HepG2 (cell line): Measurements from ENCODE around the gene TTC21B. TPM values are rescaled to one million over a fixed set of nuclear protein-coding genes. Genes with fewer than 3 reads are reported as not detected.

ENCODE experiments used
- ATAC-seq: fragments of 200-7000 bp; cut with Tn5 transposase; 3 replicates; pipeline ENCODE4 v1.9.1; 2020; ENCODE audit warnings: mild to moderate bottlenecking, moderate library complexity
- BruUV-seq: library from RNA; stranded (reverse); fragments of 400-500 nt; replicated peaks from 2 replicates; lab custom pipeline; 2021; lab: Mats Ljungman, UMichigan
- CTCF ChIA-PET: fragments of 300-600 bp; formaldehyde crosslinking; extraction: SDS; loops from one replicate; lab custom pipeline; 2021; ENCODE audit warnings: low total read pairs, inconsistent platforms, low intra/inter-chr PET ratio; lab: Yijun Ruan, JAX
- POLR2A ChIA-PET: fragments of 350-600 bp; sonication (Branson Sonifier 250); formaldehyde crosslinking; loops from one replicate; lab custom pipeline; 2020; ENCODE audit warnings: antibody characterized with exemption, inconsistent platforms; lab: Yijun Ruan, JAX
- DNase-seq: peaks from one replicate; pipeline ENCODE4 v3.0.0-alpha.2; 2015; ENCODE audit warnings: low spot score
- FAIRE-seq: peaks from 3 replicates; lab custom pipeline; 2011; peaks lifted over from hg19 to GRCh38; lab: Jason Lieb, UNC
- H2AFZ ChIP-seq: one replicate; pipeline ENCODE4 v1.6.1; 2011; ENCODE audit warnings: low read length, inconsistent platforms
- H3K27ac ChIP-seq: fragments of 300-600 bp; 3 replicates; pipeline ENCODE4 v1.8.0; 2011; ENCODE audit warnings: mixed run types, mild to moderate bottlenecking, mixed read lengths, low read length, inconsistent platforms; ENCODE audit not compliant: insufficient read depth; ENCODE audit errors: extremely low read length
- H3K27me3 ChIP-seq, 2 experiments: fragments of 200-600 bp in 1 of 2; 2 replicates in 1 of 2; 3 replicates in 1 of 2; pipeline versions ENCODE4 v1.6.0 to v1.8.0; 2011; ENCODE audit warnings: low read length in 2 of 2, mild to moderate bottlenecking in 2 of 2, moderate library complexity in 2 of 2, inconsistent platforms in 1 of 2; ENCODE audit not compliant: insufficient read depth in 2 of 2, control insufficient read depth in 1 of 2
- H3K36me3 ChIP-seq, 2 experiments: fragments of 200-600 bp in 1 of 2; replicated peaks in 1 of 2; 2 replicates in 1 of 2; 3 replicates in 1 of 2; pipeline versions ENCODE4 v1.5.1 to v1.8.0; 2011; ENCODE audit warnings: low read length in 2 of 2, inconsistent platforms in 1 of 2; ENCODE audit not compliant: insufficient read depth in 2 of 2, control insufficient read depth in 1 of 2
- H3K4me1 ChIP-seq: 2 replicates; pipeline ENCODE4 v1.5.1; 2012; ENCODE audit warnings: low read length, inconsistent platforms; ENCODE audit not compliant: insufficient read depth
- H3K4me2 ChIP-seq: 2 replicates; pipeline ENCODE4 v1.6.0; 2011; ENCODE audit warnings: low read depth, low read length, inconsistent platforms
- H3K4me3 ChIP-seq, 3 experiments: fragments of 200-600 bp in 1 of 3; sonication (generic), shearing (Covaris generic) in 1 of 3; replicated peaks in 1 of 3; 2 replicates each; pipeline ENCODE4 v1.5.1; 2011 to 2016; ENCODE audit warnings: low read length in 3 of 3, inconsistent platforms in 2 of 3, low read depth in 2 of 3, mild to moderate bottlenecking in 2 of 3, control low read depth in 1 of 3, mixed read lengths in 1 of 3; ENCODE audit not compliant: insufficient read depth in 1 of 3
- H3K79me2 ChIP-seq: one replicate; pipeline ENCODE4 v1.6.1; 2011; ENCODE audit warnings: low read length, inconsistent platforms; ENCODE audit not compliant: insufficient read depth
- H3K9ac ChIP-seq: 2 replicates; pipeline ENCODE4 v1.6.0; 2011; ENCODE audit warnings: mild to moderate bottlenecking, low read depth, low read length, inconsistent platforms; ENCODE audit not compliant: insufficient read depth
- H3K9me3 ChIP-seq: 2 replicates; pipeline ENCODE4 v1.5.1; 2012; ENCODE audit warnings: mild to moderate bottlenecking, low read length
- H4K20me1 ChIP-seq: 2 replicates; pipeline ENCODE4 v1.6.0; 2011; ENCODE audit warnings: inconsistent platforms, mild to moderate bottlenecking, low read length, moderate library complexity; ENCODE audit not compliant: insufficient read depth
- AHDC1 ChIP-seq: sonication (generic); formaldehyde crosslinking; IDR thresholded peaks from 2 replicates; pipeline ENCODE4 v1.5.1; 2020; ENCODE audit warnings: mild to moderate bottlenecking, missing genetic modification reagents, borderline replicate concordance
- DRAP1 ChIP-seq: IDR thresholded peaks from 2 replicates; pipeline ENCODE4 v1.6.1; 2016; ENCODE audit warnings: missing genetic modification reagents, missing compliant biosample characterization
- EEA1 ChIP-seq: sonication (generic); formaldehyde crosslinking; IDR thresholded peaks from 2 replicates; pipeline ENCODE4 v1.5.1; 2020; ENCODE audit warnings: mild to moderate bottlenecking, missing genetic modification reagents, borderline replicate concordance
- FOXA3 ChIP-seq: IDR thresholded peaks from 2 replicates; pipeline ENCODE4 v1.6.1; 2016; ENCODE audit warnings: missing genetic modification reagents, missing compliant biosample characterization
- MAFG ChIP-seq: sonication (generic); formaldehyde crosslinking; IDR thresholded peaks from 2 replicates; pipeline ENCODE4 v1.5.1; 2020; ENCODE audit warnings: mild to moderate bottlenecking, missing genetic modification reagents
- NR2F2 ChIP-seq: IDR thresholded peaks from 2 replicates; pipeline ENCODE4 v1.6.1; 2012; ENCODE audit warnings: low read depth, inconsistent platforms, borderline replicate concordance
- ZNF282 ChIP-seq: fragments of 450-650 bp; IDR thresholded peaks from 2 replicates; pipeline ENCODE4 v1.6.1; 2018; ENCODE audit not compliant: partially characterized antibody
- ZNF710 ChIP-seq: sonication (generic); formaldehyde crosslinking; IDR thresholded peaks from 2 replicates; pipeline ENCODE4 v1.5.0; 2020; ENCODE audit warnings: mild to moderate bottlenecking, missing genetic modification reagents, borderline replicate concordance
- ZNF75D ChIP-seq: sonication (generic); formaldehyde crosslinking; IDR thresholded peaks from 2 replicates; pipeline ENCODE4 v1.8.1; 2023; ENCODE audit warnings: missing genetic modification reagents, mild to moderate bottlenecking, borderline replicate concordance
- whole genome bisulfite sequencing: methylation state at CpG from one replicate; pipeline ENCODE4 v1.1.6; 2017; ENCODE audit warnings: low lambda C conversion rate; 5-methylcytosine and 5-hydroxymethylcytosine counted together
- in situ Hi-C: cut with HindIII; loops from 2 replicates; pipeline ENCODE4 v1.10.0; 2017; ENCODE audit warnings: low pct_unique_long_range_greater_than_20kb; ENCODE audit not compliant: extremely low pct_ligation_motif_present
- intact Hi-C: fragments of 100-400 bp; cut with micrococcal nuclease; formaldehyde crosslinking; loops from one replicate; pipeline ENCODE4 v1.10.0; 2022; ENCODE audit not compliant: unreplicated experiment
- polyA plus RNA-seq, 8 experiments: library from polyadenylated mRNA; depleted of rRNA in 3 of 8; stranded (reverse) in 7 of 8; unstranded in 1 of 8; fragments of >200 nt; fragmentation: Illumina TruSeq in 4 of 8; extraction: Trizol in 4 of 8; gene quantifications; 2 replicates each; pipeline versions ENCODE4 v1.2.1 to v1.2.3, GENCODE V29; 2011 to 2016; ENCODE audit warnings: low read depth in 4 of 8, missing spikeins in 1 of 8, mixed read lengths in 1 of 8; ENCODE audit not compliant: insufficient read depth in 1 of 8
- total RNA-seq, 5 experiments: library from RNA; depleted of rRNA; stranded (reverse); fragments of >200 nt; fragmentation: Illumina TruSeq; extraction: Trizol; gene quantifications; 2 replicates each; pipeline ENCODE4 v1.2.3, GENCODE V29; 2016; ENCODE audit warnings: low read depth in 1 of 5

The TTC21B gene
- total and polyA plus RNA-seq, 2 of the 13 experiments (the other 11 are each of a cell fraction or from before 2014, with no cell fraction given) = 39.1 to 67.1 TPM

GRCh38 chr2:165868211-165868610 lies 85.4 kb downstream of the TTC21B start:
- Histone ChIP-seq H3K36me3 (peaks cover 0 to 3% of the 10 kb centered on the region in 2 experiments; a peak in 1 of 5 replicates), H3K79me2 (no peaks in the 10 kb centered on the region), H3K4me3 (no peak overlapping the region), H3K9me3 (no peaks in the 10 kb centered on the region), H3K9ac (no peak overlapping the region), H3K27ac (no peak overlapping the region), H2AFZ (no peak overlapping the region), H4K20me1 (no peaks in the 10 kb centered on the region), H3K27me3 (no peaks in the 10 kb centered on the region), H3K4me1 (peaks cover 13% of the 10 kb centered on the region), H3K4me2 (no peak overlapping the region)
- POLR2A ChIA-PET = no interaction called here
- CTCF ChIA-PET = no interaction called here
- no peak for ATAC-seq
- WGBS = 76% methylated on average over 4 of the region's 4 CpGs
- no peak for DNase-seq
- FAIRE-seq = no peak
- no peak for TF ChIP-seq ZNF282
- no peak for TF ChIP-seq FOXA3 (CRISPR knock-in tag)
- TF ChIP-seq MAFG (CRISPR knock-in tag) = no peak
- TF ChIP-seq NR2F2 = no peak
- TF ChIP-seq AHDC1 = no peak
- no peak for TF ChIP-seq EEA1 (CRISPR knock-in tag)
- no peak for TF ChIP-seq ZNF75D (CRISPR knock-in tag)
- no peak for TF ChIP-seq ZNF710
- no peak for TF ChIP-seq DRAP1 (CRISPR knock-in tag)
- in situ Hi-C loops (no loop called here), intact Hi-C loops (no loop called here)
- no TSS peak for BruUV-seq
